Osteocyte (in vitro differentiated cells): ENCODE data around the gene SAMHD1. TPM values are rescaled to one million over a fixed set of nuclear protein-coding genes. Genes with fewer than 3 reads are reported as not detected.

Experiments used
- DNase-seq: peaks from one replicate; pipeline ENCODE4 v3.0.0; 2021; ENCODE audit warnings: mixed read lengths; ENCODE audit not compliant: unreplicated experiment; ENCODE audit errors: extremely low spot score
- H3K27ac Mint-ChIP-seq: one replicate; pipeline ENCODE4 v1.8.0; 2021; ENCODE audit warnings: mild to moderate bottlenecking, mixed read lengths; ENCODE audit not compliant: unreplicated experiment
- H3K27me3 Mint-ChIP-seq: one replicate; pipeline ENCODE4 v1.8.0; 2021; ENCODE audit warnings: mixed read lengths; ENCODE audit not compliant: unreplicated experiment
- H3K36me3 Mint-ChIP-seq: one replicate; pipeline ENCODE4 v1.8.0; 2021; ENCODE audit warnings: mixed read lengths; ENCODE audit not compliant: unreplicated experiment
- H3K4me1 Mint-ChIP-seq: one replicate; pipeline ENCODE4 v1.8.0; 2021; ENCODE audit warnings: mixed read lengths; ENCODE audit not compliant: unreplicated experiment
- H3K4me3 Mint-ChIP-seq: one replicate; pipeline ENCODE4 v1.8.0; 2021; ENCODE audit warnings: mild to moderate bottlenecking, moderate library complexity, mixed read lengths; ENCODE audit not compliant: unreplicated experiment
- H3K9me3 Mint-ChIP-seq: one replicate; pipeline ENCODE4 v1.8.0; 2021; ENCODE audit warnings: mixed read lengths; ENCODE audit not compliant: unreplicated experiment
- total RNA-seq: library from RNA; stranded (reverse); gene quantifications from 2 replicates; pipeline ENCODE4 v1.2.1, GENCODE V29; 2021
- TF ChIP-seq, protein P1 (sequence below): fragments of 200-600 bp; sonication (generic); IDR thresholded peaks from 2 replicates; pipeline ENCODE4 v1.5.0; 2021; ENCODE audit warnings: antibody characterized with exemption, mild to moderate bottlenecking, moderate library complexity

SAMHD1 gene
- total RNA-seq, 1 donor from 2014 or later: 19.5 TPM

DNA sequence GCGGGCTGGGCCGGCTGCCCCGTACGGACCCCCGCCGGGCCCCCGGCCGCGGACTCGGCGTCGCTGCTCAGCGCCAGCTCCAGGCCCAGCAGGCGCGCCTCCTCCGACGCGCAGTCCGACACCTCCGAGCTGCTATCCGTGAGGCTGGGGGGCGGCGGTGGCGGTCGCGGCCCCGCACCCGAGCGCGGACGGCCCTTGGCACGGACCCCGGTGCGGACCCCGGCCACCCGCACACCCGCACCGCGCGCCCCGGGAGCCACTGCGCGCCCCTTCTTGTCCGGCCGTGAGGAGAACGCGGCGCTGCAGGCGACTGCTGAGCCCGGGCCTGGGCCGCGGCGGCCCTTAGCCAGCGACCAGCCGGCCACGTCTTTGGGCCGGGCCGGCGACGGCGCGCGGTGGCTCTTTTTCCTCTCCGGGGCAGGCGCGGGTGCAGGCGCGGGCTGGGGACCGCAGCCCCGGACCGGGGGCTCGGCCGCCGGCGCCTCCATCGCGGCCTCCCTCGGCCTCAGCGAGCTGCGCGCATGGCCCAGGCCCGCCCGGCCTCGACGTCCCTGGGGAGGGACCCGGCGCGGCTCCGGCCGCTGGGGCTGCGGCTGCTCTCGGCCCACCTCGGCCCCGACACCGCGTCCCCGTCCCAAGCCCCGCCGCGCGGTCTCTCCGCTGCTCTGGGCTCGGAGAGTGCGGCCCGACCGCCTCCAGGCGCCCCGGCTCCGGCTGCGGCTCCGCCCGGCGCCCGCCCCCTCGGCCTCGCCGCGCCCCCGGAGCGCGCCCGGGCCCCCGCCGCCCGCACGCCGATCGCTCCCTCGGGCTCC lies 88.4 kb downstream of the SAMHD1 start:
- TF ChIP-seq, protein P1, sequence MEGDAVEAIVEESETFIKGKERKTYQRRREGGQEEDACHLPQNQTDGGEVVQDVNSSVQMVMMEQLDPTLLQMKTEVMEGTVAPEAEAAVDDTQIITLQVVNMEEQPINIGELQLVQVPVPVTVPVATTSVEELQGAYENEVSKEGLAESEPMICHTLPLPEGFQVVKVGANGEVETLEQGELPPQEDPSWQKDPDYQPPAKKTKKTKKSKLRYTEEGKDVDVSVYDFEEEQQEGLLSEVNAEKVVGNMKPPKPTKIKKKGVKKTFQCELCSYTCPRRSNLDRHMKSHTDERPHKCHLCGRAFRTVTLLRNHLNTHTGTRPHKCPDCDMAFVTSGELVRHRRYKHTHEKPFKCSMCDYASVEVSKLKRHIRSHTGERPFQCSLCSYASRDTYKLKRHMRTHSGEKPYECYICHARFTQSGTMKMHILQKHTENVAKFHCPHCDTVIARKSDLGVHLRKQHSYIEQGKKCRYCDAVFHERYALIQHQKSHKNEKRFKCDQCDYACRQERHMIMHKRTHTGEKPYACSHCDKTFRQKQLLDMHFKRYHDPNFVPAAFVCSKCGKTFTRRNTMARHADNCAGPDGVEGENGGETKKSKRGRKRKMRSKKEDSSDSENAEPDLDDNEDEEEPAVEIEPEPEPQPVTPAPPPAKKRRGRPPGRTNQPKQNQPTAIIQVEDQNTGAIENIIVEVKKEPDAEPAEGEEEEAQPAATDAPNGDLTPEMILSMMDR: no peak
- H3K4me1 Mint-ChIP-seq: peaks cover 43% of the 10 kb centered on the region

DNA sequence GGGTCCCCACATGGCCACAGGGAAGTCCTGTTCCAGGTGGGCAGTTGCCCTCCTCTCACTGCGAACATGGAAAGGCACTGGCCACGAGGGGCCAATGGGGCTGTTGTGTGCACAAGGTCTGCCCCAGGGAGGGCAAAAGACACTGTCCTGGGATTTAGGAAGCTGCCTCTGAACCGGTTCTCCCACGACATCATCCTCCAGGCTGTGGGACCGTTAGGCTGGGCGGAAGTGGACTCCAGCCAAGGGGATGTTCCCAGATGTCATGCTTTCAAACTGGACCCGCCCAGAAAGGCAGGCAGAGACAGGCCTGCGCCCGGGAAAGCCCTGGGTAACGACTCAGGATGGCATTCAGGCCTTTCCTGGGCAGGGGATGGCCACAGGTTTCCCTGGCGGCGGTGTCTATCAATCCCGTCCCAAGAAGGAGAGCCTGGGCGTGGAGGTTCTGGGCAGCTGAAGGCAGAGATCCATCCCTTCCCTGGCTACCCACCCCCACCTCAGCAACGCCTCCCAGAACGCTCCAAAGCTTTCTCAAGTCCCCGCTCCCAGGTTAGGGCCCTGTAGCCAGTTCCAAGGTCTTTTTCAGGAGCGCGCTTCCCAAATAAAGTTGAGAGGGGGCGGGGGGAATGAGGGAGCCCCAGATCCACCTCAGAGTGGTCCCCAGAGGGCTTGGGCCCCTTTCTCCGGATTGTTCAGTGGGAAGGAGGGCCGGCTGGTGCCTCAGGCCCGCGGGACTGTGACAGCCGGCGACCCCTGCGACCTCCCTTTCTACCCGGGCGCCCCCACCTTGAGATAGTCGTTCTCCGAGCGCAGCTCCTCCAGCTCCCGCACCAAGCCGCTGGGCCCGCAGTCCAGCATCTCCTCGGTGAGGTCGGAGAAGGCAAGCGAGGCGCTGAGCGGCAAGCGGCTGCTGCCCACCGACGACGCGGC lies 89.4 kb downstream of the SAMHD1 start:
- Mint-ChIP-seq H3K27ac (peak overlapping the region; percentile 88), H3K4me3 (peak overlapping the region; percentile 82), H3K9me3 (no peaks in the 10 kb centered on the region), H3K36me3 (peaks cover 5% of the 10 kb centered on the region), H3K27me3 (no peaks in the 10 kb centered on the region), H3K4me1 (peaks cover 50% of the 10 kb centered on the region)
- TF ChIP-seq, protein P1: no peak
- peak; percentile 90 for DNase-seq

More for the DNA sequence above, 88.4 kb downstream of the SAMHD1 start:
- no peak overlapping the region for H3K27ac Mint-ChIP-seq
- H3K4me3 Mint-ChIP-seq: no peak overlapping the region
- peaks cover 5% of the 10 kb centered on the region for H3K36me3 Mint-ChIP-seq
- no peaks in the 10 kb centered on the region for H3K27me3 Mint-ChIP-seq
- no peak for DNase-seq
- no peaks in the 10 kb centered on the region for H3K9me3 Mint-ChIP-seq

DNA sequence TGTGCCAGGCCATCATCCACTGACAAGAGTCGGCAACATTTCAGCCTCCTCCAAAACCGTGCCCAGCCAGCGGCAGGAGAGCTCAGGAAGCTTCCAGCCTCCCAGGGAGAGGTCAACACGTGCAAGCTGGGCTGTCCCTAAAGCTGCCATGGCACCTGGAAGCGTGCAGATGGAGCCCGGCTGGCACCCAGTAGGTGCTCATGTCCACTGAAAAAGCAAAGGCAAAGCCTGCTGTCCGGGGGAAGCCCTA lies 90.0 kb downstream of the SAMHD1 start:
- H3K27me3 Mint-ChIP-seq: no peaks in the 10 kb centered on the region
- peaks cover 56% of the 10 kb centered on the region for H3K4me1 Mint-ChIP-seq
- TF ChIP-seq, protein P1: no peak
- H3K36me3 Mint-ChIP-seq: peaks cover 5% of the 10 kb centered on the region
- H3K9me3 Mint-ChIP-seq: no peaks in the 10 kb centered on the region
- peak overlapping the region; percentile 88 for H3K27ac Mint-ChIP-seq
- DNase-seq: no peak
- peak overlapping the region; percentile 82 for H3K4me3 Mint-ChIP-seq

DNA sequence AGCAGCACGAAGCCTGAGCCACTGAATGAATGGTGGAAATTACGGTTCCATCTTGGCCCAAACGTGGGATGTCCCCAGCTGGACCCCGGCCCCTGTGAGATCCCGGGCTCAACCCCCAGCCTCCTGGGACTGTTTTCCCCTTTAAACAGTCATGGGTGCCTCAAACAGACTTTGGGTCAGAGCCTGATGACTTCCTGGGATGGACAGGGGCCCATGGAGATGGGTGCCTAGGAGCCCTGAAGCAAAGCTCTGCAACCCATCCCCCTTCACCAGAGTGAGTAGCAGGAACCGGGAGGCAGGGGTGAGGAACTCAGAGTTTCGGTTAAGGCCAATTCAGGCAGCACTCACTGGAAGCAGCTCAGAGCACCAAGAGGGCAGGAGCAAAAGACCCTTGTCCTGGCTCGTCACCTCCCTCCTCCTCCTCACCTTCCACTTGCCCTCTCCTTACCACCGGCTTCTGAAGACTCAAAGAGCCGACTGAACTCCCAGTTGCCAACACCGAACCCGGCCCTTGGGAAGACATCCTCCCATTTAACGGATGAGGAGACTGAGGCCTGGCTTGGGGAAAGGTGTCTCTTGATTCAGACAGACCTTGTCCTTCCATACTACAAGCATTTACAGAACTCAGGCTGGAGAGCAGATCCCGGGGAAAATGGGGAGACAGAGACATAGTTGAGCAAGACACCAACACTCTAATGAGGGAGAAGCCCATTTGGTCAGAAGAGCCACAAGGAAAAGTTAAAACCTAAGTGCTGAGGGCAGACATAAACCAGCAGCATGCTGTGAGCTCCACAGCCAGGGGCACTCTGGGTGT lies 90.5 kb downstream of the SAMHD1 start:
- H3K36me3 Mint-ChIP-seq: peaks cover 5% of the 10 kb centered on the region
- H3K4me1 Mint-ChIP-seq: peaks cover 61% of the 10 kb centered on the region
- peak overlapping the region; percentile 88 for H3K27ac Mint-ChIP-seq
- no peaks in the 10 kb centered on the region for H3K9me3 Mint-ChIP-seq
- no peaks in the 10 kb centered on the region for H3K27me3 Mint-ChIP-seq
- peak overlapping the region; percentile 82 for H3K4me3 Mint-ChIP-seq
- DNase-seq: no peak
- TF ChIP-seq, protein P1: no peak
